Dendritic cell treated with granulocyte-macrophage colony-stimulating factor and Interleukin-4, amounts not matched to agents 40 ng/mL and 50 ng/mL, for 4 days (primary cell): Measurements from ENCODE around the gene ENPEP.

Source experiments
- H3K27ac Mint-ChIP-seq: one replicate; pipeline ENCODE4 v1.8.0; 2022; ENCODE audit warnings: mild to moderate bottlenecking, mixed read lengths
- H3K27me3 Mint-ChIP-seq: one replicate; pipeline ENCODE4 v1.8.0; 2022; ENCODE audit warnings: mild to moderate bottlenecking, mixed read lengths
- H3K36me3 Mint-ChIP-seq: one replicate; pipeline ENCODE4 v1.8.0; 2022; ENCODE audit warnings: low read depth, mixed read lengths
- H3K4me1 Mint-ChIP-seq: one replicate; pipeline ENCODE4 v1.8.0; 2022; ENCODE audit warnings: low read depth, mixed read lengths
- H3K4me3 Mint-ChIP-seq: one replicate; pipeline ENCODE4 v1.8.0; 2022; ENCODE audit warnings: mild to moderate bottlenecking, moderate library complexity, mixed read lengths
- H3K9me3 Mint-ChIP-seq: one replicate; pipeline ENCODE4 v1.8.0; 2022; ENCODE audit warnings: mixed read lengths
- intact Hi-C: fragments of 100-400 bp; cut with micrococcal nuclease; formaldehyde crosslinking; loops from one replicate; pipeline ENCODE4 v1.15.0; 2022

ENPEP gene

DNA sequence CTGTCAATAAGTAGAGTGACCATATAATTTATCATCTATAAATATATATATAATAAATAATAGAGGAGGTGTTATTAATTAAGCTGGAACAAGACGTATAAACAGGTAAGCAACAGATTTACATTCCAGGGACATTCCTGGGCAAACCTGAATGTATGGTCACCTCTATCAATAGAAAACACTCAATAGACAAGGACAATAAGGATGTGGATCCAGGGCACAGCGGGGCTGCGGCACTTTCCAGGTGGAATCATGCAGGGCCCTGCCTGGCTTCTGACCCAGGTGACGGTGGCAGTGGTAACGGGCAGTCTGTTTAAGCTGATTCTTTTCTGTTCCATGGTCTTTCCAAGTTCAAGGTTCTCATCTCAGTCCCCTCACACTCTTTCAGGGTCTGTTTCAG lies 22.5 kb downstream of the ENPEP start:
- no peaks in the 10 kb centered on the region for H3K9me3 Mint-ChIP-seq
- no peaks in the 10 kb centered on the region for H3K36me3 Mint-ChIP-seq
- no peak overlapping the region for H3K4me3 Mint-ChIP-seq
- intact Hi-C loops: no loop called here
- H3K27ac Mint-ChIP-seq: no peak overlapping the region
- H3K4me1 Mint-ChIP-seq: peaks cover 9% of the 10 kb centered on the region
- peaks cover 31% of the 10 kb centered on the region for H3K27me3 Mint-ChIP-seq

DNA sequence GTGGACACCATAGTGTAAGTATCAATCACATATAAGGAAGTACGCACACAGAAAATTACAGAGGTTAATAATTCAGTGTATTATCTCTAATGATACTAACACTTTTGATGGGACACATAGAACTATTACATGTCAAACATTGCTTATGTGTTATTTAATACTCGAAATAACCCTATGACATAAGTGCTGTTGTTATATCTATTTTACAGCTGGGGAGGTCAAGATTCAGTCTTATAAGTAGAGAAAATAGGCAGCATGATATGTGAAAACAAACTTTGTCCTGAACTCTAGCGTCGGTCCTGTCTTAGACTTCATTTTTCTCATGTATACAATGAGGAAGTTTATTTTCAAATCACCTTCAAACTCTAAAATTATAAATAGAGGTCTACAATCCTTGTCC lies 23.2 kb downstream of the ENPEP start:
- H3K9me3 Mint-ChIP-seq: no peaks in the 10 kb centered on the region
- peaks cover 33% of the 10 kb centered on the region for H3K27me3 Mint-ChIP-seq
- H3K4me3 Mint-ChIP-seq: no peak overlapping the region
- H3K27ac Mint-ChIP-seq: no peak overlapping the region
- H3K36me3 Mint-ChIP-seq: no peaks in the 10 kb centered on the region
- intact Hi-C loops: no loop called here
- peaks cover 13% of the 10 kb centered on the region for H3K4me1 Mint-ChIP-seq

DNA sequence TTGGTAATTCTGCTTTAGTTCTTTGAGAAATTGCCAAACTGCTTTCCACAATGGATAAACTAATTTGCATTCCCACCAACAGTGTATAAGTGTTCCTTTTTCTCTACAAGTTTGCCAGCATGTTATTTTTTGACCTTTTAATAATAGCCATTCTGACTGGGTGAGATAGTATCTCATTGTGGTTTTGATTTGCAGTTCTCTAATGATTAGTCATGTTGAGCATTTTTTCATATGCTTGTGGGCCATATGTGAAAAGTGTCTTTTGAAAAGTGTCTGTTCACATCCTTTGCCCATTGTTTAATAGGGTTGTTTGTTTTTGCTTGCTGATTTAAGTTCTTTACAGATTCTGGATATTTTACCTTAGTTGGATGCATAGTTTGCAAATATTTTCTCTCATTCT lies 25.9 kb downstream of the ENPEP start:
- Mint-ChIP-seq H3K4me1 (peaks cover 26% of the 10 kb centered on the region), H3K27ac (no peak overlapping the region)

DNA sequence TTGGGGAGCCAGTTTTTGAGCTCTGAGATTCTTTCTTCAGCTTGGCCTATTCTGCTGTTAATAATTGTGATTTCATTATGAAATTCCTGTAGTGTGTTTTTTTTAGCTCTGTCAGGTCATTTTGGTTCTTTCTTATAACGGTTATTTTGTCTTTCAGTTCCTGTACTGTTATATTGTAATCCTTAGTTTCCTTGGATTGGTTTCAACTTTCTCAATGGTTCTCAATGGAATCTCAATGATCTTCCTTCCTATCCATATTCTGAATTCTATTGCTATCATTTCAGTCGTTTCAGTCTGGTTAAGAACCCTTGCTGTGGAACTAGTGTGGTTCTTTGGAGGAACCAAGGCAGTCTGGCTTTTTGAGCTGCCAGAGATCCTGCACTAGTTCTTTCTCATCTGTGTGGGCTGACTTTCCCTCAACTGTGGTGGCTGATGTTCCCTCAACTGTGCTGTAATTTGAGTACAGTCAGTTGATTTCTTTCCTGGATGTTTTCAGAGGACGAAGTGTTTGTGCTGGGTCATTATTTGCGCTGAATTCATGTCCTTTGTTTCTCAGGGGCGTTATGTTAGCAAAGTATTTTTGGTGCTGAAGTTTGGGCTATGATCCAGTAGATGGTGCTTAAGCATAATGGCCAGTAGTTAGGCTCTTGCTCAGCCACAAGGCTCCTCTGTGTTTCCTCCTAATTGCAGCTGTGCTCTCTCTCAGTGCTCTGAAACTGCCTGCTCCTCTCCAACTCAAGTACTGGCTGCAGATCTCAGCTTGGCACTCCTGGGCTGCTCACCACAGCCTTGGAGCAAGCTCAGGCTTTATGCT lies 27.5 kb downstream of the ENPEP start:
- Mint-ChIP-seq H3K27ac (no peak overlapping the region), H3K27me3 (peaks cover 31% of the 10 kb centered on the region)

More for the DNA sequence above, 25.9 kb downstream of the ENPEP start:
- H3K27me3 Mint-ChIP-seq: peaks cover 32% of the 10 kb centered on the region
- no peak overlapping the region for H3K4me3 Mint-ChIP-seq
- H3K9me3 Mint-ChIP-seq: no peaks in the 10 kb centered on the region
- intact Hi-C loops: no loop called here
- H3K36me3 Mint-ChIP-seq: no peaks in the 10 kb centered on the region

GRCh38 chr4:110504084-110504435 lies 28.1 kb downstream of the ENPEP start:
- Mint-ChIP-seq H3K4me1 (peaks cover 26% of the 10 kb centered on the region), H3K36me3 (no peaks in the 10 kb centered on the region), H3K27ac (no peak overlapping the region), H3K9me3 (no peaks in the 10 kb centered on the region), H3K4me3 (no peak overlapping the region), H3K27me3 (peaks cover 31% of the 10 kb centered on the region)
- intact Hi-C loops: no loop called here

More for the DNA sequence above, 27.5 kb downstream of the ENPEP start:
- Mint-ChIP-seq H3K4me1 (peaks cover 26% of the 10 kb centered on the region), H3K4me3 (no peak overlapping the region), H3K36me3 (no peaks in the 10 kb centered on the region), H3K9me3 (no peaks in the 10 kb centered on the region)
- intact Hi-C loops: no loop called here

GRCh38 chr4:110505440-110505839 lies 29.5 kb downstream of the ENPEP start:
- intact Hi-C loops: no loop called here
- H3K4me3 Mint-ChIP-seq: no peak overlapping the region
- peaks cover 34% of the 10 kb centered on the region for H3K27me3 Mint-ChIP-seq
- H3K36me3 Mint-ChIP-seq: no peaks in the 10 kb centered on the region
- no peaks in the 10 kb centered on the region for H3K9me3 Mint-ChIP-seq
- H3K27ac Mint-ChIP-seq: no peak overlapping the region
- peaks cover 26% of the 10 kb centered on the region for H3K4me1 Mint-ChIP-seq

- Mint-ChIP-seq H3K27me3 (peaks cover 19% of the 10 kb centered on the region), H3K4me3 (no peak overlapping the region), H3K9me3 (no peaks in the 10 kb centered on the region), H3K4me1 (peaks cover 14% of the 10 kb centered on the region), H3K36me3 (no peaks in the 10 kb centered on the region), H3K27ac (no peak overlapping the region)
- intact Hi-C loops: no loop called here
Measured at GRCh38 chr4:110508827-110509710, 33.1 kb downstream of the ENPEP start.

DNA sequence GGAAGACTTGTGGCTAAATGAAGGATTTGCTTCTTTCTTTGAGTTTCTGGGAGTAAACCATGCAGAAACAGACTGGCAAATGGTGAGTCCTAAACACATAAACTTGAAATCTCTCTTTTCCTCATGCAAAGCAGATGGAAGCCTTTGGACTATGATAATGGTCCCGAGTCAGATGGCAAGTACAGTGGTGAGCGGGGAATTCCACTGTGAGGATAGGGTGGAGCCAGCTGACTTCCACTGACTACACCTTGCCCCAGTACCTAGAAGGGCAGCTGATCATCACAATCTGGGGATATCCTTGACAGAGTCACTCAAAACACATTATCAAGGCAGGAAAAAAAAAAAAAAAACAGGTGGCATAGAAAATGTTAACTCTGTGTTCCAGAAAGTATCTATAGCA lies 34.3 kb downstream of the ENPEP start:
- Mint-ChIP-seq H3K4me1 (peaks cover 2% of the 10 kb centered on the region), H3K4me3 (no peak overlapping the region), H3K27me3 (peaks cover 10% of the 10 kb centered on the region), H3K27ac (no peak overlapping the region), H3K36me3 (no peaks in the 10 kb centered on the region), H3K9me3 (no peaks in the 10 kb centered on the region)
- intact Hi-C loops: loop anchor here (1.0 to 2.0 kb wide), 2 partner anchors 165 to 195 kb away; no protein-coding TSS in a partner anchor

DNA sequence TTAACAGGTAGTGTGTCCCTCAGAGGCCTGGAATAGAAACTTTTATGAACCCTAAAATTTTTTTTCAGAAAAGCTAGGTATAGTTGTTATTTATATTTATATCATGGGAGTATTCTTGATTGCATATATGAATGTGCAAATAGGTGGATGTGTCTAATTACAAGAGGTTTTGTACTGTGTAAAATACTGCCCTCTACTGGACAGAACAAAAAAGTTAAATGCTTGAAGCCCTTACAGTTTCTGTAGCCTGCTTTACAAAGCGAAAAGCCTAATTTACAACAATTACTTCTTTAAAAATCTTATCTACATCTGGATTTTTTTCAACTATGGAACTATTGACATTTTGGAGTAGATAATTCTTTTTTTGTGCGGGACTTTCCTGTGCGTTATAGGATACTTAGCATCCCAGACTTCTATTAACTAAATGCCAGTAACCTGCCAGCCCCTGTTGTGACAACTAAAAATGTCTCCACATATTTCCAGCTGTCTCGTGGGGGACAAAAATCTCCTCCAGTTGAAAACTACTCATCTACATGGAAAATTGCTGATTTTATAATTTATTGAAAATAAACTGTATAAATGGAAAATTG lies 35.1 kb downstream of the ENPEP start:
- Mint-ChIP-seq H3K36me3 (no peaks in the 10 kb centered on the region), H3K4me3 (no peak overlapping the region), H3K27me3 (peaks cover 10% of the 10 kb centered on the region), H3K27ac (no peak overlapping the region), H3K4me1 (peaks cover under 1% of the 10 kb centered on the region), H3K9me3 (no peaks in the 10 kb centered on the region)
- intact Hi-C loops: loop anchor here (1.0 to 2.0 kb wide), 2 partner anchors 166 to 196 kb away; no protein-coding TSS in a partner anchor

DNA sequence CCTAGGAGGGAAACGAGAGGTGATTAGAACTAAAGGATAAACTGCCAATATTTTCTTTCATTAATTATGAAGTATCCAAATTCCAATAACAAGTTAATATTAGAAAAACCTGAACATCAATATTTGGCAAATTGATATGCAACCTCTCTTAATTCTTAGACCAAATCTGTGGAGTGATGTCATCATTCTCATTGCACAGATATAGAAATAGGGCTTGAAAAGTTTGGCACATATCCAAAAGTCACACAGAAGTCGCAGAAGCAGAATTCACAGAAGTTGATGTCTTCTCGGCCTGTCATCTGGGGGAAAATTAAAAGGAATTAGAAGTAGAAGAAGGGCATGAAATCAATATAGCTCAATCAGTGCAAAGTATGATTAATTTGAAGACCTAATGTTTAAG lies 36.9 kb downstream of the ENPEP start:
- H3K4me1 Mint-ChIP-seq: peaks cover 5% of the 10 kb centered on the region
- no peak overlapping the region for H3K27ac Mint-ChIP-seq
- H3K27me3 Mint-ChIP-seq: peaks cover 15% of the 10 kb centered on the region
- no peaks in the 10 kb centered on the region for H3K36me3 Mint-ChIP-seq
- no peak overlapping the region for H3K4me3 Mint-ChIP-seq
- intact Hi-C loops: no loop called here
- H3K9me3 Mint-ChIP-seq: no peaks in the 10 kb centered on the region

- H3K4me3 Mint-ChIP-seq: no peak overlapping the region
- H3K36me3 Mint-ChIP-seq: no peaks in the 10 kb centered on the region
- H3K9me3 Mint-ChIP-seq: no peaks in the 10 kb centered on the region
- intact Hi-C loops: loop anchor here (1.0 to 5.0 kb wide), 2 partner anchors 298 to 517 kb away; no protein-coding TSS in a partner anchor
- H3K27me3 Mint-ChIP-seq: peaks cover 25% of the 10 kb centered on the region
- peaks cover 5% of the 10 kb centered on the region for H3K4me1 Mint-ChIP-seq
- no peak overlapping the region for H3K27ac Mint-ChIP-seq
Measured at GRCh38 chr4:110514889-110515479, 39.0 kb downstream of the ENPEP start.

- no peak overlapping the region for H3K27ac Mint-ChIP-seq
- no peaks in the 10 kb centered on the region for H3K9me3 Mint-ChIP-seq
- H3K4me1 Mint-ChIP-seq: peaks cover 5% of the 10 kb centered on the region
- H3K36me3 Mint-ChIP-seq: no peaks in the 10 kb centered on the region
- peaks cover 27% of the 10 kb centered on the region for H3K27me3 Mint-ChIP-seq
- intact Hi-C loops: loop anchor here (1.0 to 5.0 kb wide), 2 partner anchors 298 to 517 kb away; no protein-coding TSS in a partner anchor
- no peak overlapping the region for H3K4me3 Mint-ChIP-seq
Measured at GRCh38 chr4:110515676-110516075, 39.7 kb downstream of the ENPEP start.

DNA sequence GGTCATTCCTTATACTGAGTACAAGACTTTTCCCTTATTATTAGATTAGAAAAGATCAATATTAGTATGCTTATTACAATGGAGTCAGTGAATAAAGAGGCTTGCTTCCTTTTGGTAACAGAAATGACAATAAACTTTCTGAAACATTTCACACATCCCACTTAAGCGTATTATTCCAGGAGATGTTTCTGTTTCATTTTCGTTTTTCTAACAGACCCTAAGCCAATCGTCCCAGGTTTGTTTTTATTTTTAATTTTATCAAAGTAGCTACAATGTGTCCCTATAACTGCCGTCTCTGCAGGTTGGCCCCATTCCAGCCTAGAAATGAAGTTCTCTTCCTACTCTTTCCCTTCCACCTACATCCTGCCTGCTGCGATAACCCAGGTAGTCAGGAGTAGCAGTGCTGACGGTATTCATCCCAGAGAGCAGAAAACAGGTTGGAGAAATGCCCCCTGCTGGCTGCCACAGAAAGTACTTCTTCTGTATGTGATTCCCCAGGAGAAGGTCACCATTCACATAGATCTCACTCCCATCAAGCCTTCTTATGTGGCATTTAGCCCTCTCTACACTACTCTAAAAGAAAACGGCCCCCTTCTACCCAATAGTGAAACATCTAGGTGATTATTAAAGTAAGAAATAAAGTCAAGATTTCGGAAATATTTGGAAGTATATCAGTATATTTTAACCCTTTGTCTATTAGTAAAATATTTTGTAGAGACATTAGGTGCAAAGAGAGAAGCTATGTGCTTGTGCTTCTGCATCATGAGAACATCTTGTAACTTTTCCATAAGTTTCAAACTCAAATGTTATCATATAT lies 40.4 kb downstream of the ENPEP start:
- intact Hi-C loops: loop anchor here (5.0 kb wide), 1 partner anchor 299 kb away; no protein-coding TSS in a partner anchor

More for the DNA sequence above, 40.4 kb downstream of the ENPEP start:
- no peaks in the 10 kb centered on the region for H3K9me3 Mint-ChIP-seq
- no peaks in the 10 kb centered on the region for H3K36me3 Mint-ChIP-seq
- peak overlapping the region; percentile 37 for H3K4me3 Mint-ChIP-seq
- peaks cover 27% of the 10 kb centered on the region for H3K27me3 Mint-ChIP-seq
- H3K27ac Mint-ChIP-seq: no peak overlapping the region
- H3K4me1 Mint-ChIP-seq: peaks cover 5% of the 10 kb centered on the region
